Stimulated activated CD8-positive, alpha-beta memory T cell treated with anti-CD3 and anti-CD28 coated beads, Interleukin-2, amount 100 ng/mL, for 1 hour (primary cell): ENCODE measurements around the gene DSG4.

Source experiments
- DNase-seq, 2 donors: peaks; one replicate each; pipeline ENCODE4 v3.0.0-alpha.2; 2020; ENCODE audit warnings: low read depth in 2 of 2

DSG4 gene

DNA sequence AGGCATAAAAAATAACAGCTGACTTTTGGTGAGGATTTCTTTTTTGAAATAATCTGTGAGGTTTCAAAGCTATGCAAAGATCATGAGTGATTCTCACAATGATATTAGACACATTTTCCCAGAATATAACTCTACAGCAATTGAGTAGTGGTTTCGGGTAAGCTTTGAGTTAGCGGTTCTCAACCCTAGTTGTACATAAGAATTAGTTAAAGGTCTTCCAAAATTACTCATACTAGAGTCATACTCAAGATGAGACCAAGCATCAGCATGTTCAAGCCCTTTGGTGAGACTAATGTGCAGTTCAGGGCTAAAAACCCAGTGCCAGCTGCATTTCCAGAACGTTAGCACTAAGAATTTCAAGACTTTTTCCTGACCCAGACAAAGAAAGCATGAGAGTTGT, 31.1 kb downstream of the DSG4 start:
- no peak for DNase-seq

DNA sequence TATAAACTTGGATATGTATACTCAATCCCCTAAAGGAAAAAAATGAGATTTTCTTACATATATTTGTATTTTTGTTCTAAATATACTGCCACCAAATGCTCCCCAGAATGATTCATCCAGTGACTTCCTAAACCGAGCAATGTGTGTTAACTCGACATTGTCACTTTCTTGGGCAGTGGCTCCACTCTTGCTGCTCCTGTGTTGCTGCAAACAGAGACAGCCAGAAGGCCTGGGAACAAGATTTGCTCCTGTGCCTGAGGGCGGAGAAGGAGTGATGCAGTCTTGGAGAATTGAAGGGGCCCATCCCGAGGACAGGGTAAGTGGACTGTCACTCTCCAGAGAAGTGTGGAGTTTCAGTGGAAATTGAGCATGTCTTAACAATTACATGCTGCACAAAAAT, 32.7 kb downstream of the DSG4 start:
- DNase-seq: no peak

DNA sequence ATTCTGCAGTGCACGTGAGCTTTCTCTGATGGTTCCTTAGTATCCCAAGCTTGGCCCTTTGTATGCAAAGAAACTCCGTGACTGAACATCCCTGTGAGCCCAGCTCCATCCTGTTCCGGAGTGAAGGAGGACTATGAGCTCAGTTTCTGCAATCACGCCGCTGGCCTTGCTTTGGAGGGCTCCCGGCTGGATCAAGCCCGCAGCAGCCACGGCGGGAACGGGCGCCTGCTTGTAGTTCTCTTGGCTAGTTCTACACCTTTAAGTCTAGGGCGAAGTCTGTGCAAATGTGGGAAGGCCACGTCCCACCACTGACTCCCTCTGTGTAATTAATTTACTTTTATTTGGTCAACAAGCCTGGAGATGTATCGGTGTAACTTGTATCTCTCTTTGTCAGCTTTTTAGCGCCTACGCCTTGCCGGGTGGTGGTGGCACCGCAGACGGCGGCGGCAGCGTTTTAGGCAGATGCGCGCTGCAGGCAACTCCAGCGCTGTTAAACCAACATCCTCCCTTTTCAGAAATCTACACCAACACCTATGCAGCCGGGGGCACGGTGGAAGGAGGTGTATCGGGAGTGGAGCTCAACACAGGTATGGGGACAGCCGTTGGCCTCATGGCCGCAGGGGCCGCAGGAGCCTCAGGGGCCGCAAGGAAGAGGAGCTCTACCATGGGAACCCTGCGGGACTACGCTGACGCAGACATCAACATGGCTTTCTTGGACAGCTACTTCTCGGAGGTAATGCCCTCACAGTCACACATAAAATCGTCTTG, 34.3 kb downstream of the DSG4 start:
- no peak for DNase-seq

DNA sequence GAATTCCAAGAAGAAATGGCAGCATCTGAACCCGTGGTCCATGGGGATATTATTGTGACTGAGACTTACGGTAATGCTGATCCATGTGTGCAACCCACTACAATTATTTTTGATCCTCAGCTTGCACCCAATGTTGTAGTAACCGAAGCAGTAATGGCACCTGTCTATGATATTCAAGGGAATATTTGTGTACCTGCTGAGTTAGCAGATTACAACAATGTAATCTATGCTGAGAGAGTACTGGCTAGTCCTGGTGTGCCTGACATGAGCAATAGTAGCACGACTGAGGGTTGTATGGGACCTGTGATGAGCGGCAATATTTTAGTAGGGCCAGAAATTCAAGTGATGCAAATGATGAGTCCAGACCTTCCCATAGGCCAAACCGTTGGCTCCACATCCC, 36.6 kb downstream of the DSG4 start:
- DNase-seq: no peak

DNA sequence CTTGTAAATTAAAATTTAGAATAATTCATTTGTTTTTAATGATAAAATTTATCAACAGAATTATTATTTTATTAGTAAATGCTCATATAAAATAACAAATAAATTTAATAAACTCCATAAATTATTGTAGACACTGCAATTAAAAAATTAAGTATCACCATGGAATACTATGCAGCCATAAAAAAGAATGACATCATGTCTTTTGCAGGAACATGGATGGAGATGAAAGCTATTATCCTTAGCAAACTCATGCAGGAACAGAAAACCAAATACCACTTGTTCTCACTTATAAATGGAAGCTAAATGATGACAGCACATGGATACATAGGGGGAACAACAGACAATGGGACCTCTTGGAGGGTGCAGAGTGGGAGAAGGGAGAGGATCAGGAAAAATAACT, 41.3 kb downstream of the DSG4 start:
- no peak for DNase-seq

DNA sequence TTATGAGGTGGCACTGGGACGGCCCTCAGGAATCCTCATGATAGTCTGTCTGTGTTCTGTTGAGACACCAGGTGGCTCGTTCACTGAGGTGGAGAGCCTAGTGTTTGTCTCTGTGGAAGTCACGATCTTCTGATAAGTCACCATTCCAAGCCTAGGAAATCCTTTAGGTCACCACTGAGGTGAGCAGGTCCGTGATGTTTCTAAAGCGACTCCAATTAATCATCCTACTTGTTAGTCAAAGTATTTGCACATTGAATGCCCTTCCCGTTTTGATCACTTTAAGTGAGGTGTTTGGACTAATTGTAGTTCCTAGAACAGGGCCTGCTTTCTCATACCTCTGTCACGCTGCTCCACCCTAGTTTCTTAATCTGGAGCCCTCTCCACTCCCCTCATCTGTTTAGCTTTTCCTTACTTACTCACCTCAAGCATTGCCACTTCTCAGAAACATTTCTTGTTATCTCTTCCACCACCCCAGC, 42.9 kb downstream of the DSG4 start:
- no peak for DNase-seq

DNA sequence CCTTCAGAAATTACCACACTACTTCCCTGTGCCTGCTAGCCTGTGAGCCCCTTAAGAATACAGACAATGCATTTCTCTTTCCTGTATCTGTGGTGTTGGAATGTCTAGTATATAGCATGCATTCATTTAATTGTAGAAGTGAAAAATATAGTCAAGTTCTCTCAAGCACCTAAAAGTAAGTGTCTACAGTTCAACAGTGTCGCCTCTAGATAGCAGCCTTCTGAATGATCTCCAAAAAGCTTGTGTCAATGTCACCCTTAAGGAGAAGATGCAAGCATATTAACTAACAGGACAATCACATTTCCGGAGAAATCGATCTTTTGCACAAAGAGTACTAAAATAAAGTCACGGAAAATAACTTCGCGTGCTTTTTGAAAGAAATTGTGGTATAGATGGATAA, 43.5 kb downstream of the DSG4 start:
- no peak for DNase-seq

DNA sequence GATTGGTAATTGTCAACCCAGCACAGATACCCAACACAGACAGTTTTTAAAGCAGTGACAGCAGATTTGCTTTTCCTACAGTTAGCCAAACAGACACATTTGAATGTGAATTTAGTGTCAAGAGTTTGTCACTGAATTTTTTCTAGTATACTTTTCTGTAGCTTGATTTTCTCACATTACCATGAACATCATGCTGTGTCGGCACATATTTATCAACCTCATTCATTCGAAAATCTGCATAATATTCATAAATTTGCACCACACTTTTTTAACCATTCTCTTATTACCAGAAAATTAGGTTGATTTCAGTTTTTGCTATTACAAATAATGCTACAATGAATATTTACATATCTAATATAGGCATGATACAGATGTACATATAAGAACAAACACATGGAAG, 43.9 kb downstream of the DSG4 start:
- no peak for DNase-seq

DNA sequence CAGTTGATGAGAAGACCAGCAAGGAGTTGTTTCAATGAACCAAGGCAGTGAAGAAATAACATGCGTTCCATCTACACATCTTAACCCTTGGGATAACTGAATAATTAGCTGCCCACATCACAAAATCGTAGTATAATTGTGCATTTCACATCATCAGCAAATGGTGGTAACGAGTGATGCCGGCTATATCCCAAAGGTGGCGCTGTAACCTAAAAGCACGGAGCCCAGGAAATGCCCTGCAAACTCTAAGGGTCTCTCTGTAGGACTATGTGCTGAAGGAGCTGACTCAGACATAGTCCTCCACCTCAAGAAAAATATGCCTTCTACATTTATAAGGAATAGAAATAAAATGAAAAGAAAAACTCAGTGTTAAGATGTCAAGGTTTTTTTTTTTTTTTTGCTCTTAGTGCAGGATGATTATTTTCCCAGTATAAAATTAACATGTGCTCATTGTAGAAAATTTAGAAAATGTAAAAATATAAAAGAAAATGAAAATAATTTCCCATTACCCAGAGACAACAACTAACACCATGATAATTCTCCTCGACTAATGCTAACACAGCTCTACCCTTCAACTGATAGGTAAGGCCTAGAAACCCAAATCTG, 47.9 kb downstream of the DSG4 start:
- no peak for DNase-seq

DNA sequence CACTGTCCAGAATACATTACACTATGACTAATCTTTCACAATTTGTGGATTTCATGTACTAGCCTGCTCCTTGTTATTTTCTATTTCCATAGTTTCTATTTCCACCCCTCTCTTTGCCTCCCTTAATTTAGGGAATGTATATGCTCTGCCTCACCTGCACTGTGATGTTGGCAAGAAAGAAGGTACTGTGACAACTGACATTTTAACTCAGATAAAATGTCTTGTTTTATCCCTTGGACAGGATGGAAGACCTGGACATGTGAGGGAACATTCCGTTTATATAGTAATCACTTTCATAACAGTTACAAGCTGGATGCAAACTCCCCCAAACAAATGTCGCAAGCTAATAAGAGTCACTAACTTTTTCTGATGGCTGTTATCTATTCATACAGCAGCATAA, 49.4 kb downstream of the DSG4 start:
- DNase-seq: no peak

DNA sequence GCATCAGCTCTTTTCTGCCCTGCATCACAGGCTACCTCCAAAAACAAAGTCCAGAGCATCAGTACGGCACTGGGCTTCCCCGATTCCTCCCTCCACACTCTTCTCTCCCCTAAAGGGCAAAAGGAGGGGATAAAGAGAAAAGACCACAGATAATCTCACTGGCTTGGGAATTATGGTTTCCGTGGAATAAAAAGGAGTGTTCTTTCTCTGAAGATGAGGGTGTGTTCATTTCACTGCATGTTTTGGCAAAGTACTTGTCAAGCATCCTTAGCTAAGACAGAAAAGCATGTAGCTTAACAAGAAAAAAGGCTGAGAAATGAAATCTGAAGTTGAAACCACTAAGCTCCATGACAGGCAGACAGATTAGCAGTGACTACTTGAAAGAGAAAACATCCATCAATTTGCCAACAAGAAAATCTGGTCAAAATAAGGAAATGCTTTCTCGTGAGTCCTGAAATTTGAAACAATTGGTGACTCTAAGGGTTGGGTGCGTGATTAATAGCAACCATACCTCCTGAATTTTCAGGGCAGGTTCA, 50.4 kb downstream of the DSG4 start:
- DNase-seq: no peak

DNA sequence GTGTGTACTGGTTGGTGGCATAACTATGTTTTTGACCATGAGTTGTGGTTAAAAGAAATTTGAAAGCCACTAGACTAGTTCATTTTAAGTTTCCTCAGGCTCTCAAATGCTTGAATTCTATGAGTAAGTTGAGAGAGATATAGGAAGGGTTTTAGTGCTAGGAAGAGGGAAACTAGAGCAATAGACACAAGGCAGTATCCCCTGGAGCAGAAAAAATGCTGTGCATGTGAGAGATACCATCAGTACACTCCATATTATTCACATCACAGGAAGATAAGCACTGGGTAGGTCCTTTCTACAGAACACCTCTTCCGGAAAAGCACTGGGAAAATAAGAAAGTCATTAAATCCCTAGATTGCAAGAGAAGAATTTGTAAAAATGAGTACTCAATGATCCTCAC, 51.6 kb downstream of the DSG4 start:
- DNase-seq: no peak

DNA sequence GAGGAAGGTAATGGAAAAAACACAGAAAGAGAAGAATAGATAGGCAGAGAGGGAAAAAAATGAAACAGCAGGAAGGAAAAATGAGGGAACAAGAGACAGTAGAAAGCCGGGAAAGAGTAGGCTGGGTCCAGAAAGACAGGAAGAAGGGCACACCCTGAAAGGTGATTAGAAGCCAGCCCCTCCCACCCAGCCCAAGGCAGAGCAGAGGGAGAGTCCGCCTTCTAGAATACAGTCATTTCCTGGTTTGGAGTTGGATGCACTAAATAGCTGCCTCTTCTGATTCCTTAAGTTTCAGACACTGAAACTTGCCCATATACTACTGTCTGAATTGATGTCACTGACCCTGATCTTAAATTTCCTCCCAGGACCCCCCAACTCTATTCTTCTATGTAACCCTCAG, 53.0 kb downstream of the DSG4 start:
- no peak for DNase-seq

DNA sequence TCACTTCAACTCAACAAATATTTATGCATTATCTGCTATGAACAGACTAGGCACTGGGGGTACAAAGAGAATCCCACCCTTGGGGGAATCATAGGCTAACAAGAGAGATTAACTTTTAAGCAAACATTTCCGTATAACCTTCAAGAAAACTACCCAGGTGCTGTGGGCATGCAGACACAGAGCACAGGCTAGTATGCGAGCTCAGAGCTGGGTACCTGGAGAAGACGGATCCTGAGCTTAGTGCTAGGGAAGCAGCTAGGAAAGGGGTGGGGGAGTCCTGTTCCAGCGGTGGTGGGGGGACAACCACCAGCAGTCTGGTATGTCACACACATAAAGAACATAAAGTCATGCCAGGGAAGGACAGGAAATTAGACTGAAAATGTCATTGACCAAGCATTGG, 53.5 kb downstream of the DSG4 start:
- DNase-seq: no peak

DNA sequence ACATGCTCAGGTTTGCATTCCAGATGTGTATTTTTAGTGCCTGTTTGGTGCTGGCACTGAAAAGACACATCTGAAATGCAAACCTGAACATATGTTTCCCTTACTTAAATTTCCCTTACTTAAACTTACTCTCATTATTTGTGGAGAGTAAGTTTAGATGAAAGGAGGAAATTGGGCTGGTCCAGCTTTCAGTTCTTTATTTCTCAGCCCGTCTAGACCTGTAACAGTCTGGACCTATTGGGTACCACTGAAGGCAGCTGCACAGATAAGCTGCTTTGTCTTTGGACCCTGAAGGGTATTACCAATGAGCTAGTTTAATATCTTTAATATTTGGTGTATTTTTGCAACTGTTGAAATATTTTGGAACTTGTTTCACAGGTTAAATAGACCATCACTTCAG, 54.0 kb downstream of the DSG4 start:
- no peak for DNase-seq

DNA sequence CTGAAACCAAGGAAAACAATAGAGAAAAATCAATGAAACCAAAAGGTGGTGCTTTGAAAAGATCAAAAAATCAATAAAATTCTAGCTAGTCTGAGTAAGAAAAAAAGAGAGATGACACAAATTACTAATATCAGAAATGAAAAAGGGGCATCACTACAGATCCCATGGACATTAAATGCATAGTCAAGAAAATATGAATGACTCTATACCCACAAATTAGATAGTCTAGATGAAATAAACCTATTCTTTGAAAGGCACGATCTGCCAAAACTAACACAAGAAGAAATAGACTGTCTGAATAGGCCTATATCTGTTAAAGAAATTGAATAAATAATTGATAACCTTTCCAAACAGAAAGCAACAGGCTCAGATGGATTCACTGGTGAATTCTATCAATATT, 55.7 kb downstream of the DSG4 start:
- DNase-seq: no peak

DNA sequence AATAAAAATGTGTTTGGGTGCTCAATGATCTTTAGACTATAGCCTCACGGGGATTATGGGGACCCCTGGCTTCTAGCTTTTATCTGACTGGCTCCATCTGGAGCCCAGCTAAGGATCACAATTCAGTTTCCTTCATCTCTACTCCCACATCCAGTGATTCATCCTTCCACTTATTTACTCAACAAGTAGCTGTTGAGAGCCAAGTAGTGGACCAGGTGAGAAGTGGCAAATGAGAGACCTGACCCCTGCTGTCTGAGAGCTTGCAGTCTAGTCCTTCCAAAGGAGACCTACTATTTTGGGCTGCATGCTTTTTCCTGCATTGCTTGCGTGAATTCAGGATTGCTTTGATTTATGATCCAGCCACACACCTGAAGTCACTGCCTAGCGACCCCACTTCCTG, 60.2 kb downstream of the DSG4 start:
- DNase-seq: no peak

DNA sequence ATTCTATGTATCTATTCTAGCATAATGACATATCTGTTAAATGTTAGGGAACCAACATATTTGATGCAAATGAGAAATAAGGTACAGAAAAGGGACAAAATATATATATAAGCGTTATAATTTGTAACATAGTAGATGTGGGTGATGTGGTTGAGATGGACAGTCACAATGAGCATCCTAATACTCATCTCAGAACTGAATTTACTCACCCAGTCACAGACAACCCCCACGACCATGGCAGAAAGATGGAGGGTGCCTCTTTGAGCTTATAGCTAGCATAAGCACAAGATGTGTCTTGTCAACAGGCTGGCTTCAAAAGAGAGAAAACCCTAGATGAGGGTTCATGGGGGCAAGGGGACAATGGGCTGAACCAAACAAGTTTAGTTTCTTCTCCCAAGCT, 61.8 kb downstream of the DSG4 start:
- DNase-seq: no peak

DNA sequence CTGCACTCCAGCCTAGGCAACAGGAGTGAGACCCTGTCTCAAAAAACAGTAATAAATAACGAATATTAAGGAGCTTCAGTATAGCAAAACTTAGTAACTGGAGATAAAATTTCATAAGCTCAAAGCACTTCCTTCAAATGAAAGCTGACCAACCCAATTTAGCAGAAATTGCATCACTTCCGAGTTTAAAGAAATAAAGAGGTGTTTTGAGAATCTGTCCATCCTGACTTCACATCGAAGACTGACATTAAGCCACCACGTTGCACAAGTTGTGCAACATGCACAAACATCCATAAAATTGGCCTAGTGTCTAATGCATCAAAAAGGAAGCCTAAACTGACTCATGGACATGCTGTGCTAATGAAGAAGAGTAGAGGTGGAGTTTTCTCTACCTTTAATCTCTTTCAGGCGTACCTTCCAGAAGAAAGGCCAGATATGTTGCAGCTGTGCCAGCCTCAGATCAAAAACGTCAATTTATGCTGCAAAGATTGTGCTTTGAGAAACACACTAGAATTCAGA, 63.3 kb downstream of the DSG4 start:
- DNase-seq: no peak

DNA sequence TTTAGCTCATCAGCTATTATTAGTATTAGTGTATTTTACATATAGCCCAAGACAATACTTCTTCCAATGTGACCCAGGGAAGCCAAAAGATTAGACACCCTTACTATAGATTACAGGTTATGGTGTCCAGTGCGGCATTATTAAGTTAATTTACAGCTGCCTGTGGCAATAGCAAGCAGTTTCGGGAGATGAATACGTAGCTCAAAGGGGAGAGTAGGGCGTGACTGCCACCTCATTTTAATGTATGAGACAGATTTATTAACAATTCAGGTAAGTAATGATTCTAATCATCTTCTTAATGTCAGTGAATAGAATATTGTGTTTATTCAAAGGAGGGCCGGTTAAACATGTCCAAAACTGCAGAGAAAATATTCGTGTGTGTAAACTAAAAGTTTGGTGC, 64.2 kb downstream of the DSG4 start:
- DNase-seq: no peak

DNA sequence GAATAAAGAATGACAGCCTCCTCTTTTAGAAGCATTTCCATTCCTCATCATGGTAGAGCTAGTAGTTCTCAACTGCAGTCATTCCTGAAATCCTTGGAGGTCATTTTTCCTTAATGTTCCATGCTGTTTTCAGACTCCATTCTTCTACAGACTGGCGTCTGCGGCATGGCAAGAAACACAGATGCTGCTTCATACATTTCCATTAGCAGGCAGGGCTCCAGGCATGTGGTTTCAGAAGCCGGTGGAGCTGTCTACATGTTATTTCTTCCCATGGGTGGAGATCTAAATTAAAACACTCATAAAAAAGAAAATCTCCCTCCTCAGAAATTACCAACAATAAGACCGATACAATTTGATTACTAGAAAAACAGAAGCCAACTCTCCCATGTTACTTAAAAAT, 64.9 kb downstream of the DSG4 start:
- DNase-seq: no peak

DNA sequence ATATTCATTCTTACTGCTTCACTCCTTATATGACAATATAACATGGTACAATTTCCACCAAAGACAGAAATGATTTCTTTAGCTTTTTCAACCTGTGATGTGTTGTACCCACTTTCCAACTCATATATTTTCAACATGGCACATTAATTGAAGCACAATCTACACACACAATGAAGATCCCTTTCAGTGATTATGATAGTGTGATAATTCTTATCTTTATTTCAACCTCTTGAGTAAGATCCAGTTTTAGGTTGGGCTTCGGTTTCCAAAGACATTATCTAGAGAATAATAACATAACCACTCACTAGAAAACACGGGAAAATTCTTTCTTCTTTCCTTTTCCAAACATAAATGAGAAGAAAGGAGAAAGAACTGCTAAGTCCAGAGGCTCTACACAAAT, 67.6 kb downstream of the DSG4 start:
- DNase-seq: no peak

DNA sequence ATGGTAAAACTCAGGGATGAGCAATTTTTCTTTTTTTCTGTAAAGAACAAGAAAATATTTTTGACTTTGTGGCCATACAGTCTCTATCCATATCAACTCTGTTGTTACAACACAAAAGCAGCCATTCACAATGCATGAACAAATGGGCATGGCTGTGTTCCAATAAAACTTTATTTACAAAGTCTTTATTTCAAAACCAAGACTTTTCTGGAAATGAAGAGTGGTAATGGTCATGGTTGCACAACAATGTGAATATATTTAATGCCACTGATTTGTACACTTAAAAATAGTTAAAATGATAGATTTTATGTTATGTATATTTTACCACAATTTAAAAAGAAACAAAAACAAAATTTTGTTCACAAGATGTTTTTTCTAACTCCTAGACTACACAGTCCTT, 69.3 kb downstream of the DSG4 start:
- no peak for DNase-seq
